Stimulated activated CD8-positive, alpha-beta memory T cell treated with anti-CD3 and anti-CD28 coated beads, Interleukin-7, amount 100 ng/mL, for 1 hour (primary cell): ENCODE results near the gene LAMC3.
"Not testable (repeated sequence)": the region's sequence is repeated elsewhere in the genome, so short reads cannot be mapped to it uniquely, and the experiment has no call there.

ENCODE experiments used
- DNase-seq, 2 donors: peaks; one replicate each; pipeline ENCODE4 v3.0.0-alpha.2; 2020; ENCODE audit warnings: low read depth in 2 of 2

The LAMC3 gene

DNA sequence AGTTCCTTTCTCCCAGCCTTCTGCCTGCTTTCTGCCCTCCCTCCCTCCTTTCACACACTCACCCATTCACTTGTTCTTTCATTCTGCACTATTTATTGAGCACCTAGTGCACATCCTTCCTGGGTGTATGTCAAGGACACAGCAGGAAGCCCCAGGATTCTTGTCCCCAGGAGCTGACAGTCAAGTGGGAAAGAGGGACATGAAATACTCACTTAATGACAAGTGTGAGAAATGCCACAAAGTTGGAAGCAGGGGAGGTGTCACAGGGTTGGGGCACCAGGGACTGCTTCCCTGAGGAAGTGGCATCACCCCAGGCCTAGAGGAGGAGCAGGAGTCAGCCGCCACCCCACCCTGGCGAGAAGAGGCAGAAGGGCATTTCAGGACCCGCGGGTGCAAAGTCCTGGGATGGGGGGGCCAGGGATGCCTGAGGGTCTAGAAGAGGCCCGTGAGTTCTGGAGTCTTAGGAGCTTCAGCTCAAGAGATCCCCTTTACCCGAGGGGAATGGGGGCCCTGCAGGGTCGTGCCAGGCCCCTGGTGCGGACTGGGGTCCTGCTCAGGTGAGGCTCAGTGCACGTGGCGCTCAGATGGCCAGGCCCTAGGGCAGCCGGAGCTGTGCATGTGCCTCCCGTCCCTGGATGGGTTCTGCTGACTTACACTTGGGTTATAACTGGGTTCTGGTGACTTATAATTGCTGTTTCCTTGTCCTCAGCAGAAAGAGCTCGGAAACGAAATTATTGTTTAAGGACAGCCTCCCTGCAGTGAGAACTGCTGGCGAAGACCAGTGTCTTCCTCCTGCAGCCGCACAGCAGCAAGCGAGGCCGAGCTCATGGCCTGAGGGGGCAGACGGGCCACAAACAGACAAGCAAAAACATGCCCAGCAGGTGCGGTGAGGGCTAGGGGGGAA is 16.9 kb upstream of the LAMC3 start:
- no peak for DNase-seq

DNA sequence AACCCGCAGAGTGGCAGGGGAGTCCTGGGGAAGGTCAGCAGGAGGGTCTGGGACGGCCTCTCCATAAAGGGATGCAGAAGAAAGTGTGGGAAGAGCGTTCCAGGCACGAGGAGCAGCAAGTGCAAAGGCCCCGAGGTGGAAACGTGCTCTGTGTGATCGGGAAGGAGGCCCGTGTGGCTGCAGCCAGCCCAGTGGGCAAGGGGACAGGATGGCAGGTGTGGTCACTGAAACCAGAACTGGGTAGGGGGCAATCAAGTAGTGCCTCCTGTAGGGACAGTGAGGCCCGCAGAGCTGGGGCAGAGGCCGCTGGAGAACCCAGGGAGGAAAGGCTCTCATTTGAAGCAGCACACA is 16.3 kb upstream of the LAMC3 start:
- no peak for DNase-seq

DNA sequence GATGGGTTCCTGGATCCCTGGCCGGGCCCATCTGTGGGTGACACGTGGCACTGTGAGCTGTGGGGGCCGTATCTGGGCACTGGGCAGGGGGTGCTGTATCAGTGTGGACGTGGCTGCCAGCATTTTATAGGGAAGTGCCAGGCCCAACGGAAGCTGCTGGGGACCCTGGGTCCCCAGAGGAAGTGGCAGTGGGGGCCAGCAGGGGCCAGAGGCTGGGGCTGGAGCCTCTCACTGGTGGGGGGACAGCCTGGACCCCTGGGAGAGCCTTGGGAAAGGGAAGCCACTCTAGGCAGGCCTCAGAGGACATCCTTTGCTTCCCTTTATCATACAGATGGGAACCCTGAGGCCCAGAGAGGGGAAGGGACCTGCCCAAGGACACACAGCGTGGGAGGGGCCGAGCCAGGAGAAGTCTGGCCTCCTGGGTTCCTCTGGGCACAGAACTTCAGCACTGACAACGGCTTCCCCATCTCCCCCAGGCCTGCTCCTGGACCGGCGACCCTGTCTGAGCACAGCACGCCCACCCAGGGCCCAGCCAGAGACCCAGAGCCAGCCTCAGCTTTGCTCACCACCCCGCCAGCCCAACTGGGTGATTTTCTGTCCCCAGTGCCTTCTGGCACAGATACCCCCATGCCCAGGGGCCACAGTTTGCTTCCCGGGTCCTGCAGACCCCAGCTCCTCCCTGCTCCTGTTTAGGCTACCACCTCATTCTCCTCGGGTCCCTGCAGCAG is 15.5 kb upstream of the LAMC3 start:
- no peak for DNase-seq

DNA sequence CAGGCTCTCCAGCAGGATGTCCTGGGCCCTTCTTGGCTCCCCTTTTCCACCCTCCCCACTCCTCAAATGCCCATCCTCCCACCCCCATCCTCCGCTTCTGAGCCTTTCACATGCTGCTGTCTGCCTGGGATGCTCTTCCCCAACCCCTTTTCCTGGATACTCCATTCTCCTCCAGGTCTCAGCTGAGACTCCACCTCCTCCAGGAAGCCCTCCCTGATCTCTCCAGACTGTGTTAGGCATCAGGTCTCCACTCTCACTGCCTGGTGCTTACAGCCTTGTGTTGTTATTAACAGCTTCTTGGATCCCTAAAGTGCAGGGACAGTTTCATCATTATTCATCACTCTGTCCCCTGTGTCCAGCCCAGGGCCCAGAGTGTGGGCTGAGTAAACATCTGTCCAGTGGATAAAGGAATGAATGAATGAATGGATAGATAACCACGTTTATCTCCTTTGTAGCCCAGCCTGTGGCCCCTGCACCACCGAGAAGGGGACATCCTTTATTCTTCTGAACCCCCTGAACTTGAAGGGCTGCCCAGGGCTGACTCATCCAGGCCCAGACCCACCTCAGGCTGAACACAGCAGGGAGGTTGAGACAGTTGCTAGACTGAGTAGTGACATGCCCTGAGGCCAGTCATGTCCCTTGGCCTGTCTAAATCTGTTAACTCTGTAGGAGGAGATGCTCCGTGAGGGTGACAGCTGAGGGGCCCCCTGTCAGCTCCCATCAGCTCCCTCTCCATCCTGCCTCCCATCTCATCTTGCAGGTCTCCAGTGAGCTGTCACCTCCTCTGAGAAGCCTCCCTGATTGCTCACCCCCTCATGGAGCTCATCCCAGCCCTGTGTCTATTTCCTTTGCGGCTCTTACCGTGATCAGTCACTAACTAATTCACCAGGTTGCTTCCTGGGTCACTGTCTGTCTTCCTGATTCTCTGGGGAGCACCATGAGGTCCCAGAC is 14.6 kb upstream of the LAMC3 start:
- DNase-seq: no peak

DNA sequence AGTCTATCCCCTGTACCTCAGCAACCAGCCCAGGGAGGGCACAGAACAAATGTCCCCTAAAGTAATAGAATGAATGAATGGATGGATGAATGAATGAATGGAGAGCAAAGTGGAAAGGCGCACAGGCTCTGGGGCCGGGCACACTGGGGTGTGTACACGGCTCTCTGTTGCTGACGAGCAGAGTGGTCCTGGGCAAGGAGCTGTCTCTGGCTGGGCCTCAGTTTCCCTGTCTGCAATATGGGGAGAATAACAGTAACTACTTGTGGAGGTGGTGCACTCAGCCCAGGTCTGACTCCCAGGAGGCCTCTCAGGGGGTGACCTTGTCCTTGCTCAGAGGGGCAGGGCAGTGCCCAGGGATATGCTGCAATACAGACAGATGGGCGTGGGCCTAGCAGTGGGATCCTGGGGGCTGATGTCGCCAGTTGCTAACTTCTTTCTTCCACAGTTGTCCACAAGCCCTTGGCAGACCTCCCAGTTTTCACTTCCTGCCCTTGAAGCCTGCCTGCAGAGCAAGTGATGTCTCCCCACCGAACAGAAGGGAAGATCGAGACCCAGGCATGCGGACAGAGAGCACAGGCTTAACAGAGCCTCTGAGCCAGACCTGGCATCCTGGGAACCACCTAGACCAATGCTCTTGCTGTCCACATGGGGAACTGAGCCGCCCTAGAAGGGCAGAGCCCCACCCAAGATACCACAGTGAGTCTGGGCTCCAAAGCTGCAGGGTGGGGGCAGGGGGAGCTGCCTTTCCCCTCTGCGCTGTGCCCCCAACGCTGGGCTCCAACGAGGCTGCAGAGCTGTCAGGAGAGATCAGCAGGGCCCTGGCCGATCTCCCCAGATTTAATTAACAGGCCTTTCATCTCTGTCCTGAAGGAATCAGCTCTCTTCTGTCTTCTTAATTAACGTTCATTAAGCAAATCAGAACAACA is 13.6 kb upstream of the LAMC3 start:
- no peak for DNase-seq

DNA sequence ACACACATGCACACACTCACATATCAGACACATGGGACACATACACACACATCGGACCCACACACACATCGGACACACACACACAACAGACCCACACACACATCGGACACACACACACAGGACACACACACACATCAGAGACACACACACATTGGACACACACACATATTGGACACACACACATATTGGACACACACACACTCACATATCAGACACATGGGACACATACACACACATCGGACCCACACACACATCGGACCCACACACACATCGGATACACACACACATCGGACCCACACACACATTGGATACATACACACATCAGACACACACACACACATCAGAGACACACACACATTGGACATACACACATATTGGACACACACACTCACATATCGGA is 12.8 kb upstream of the LAMC3 start:
- DNase-seq: no peak

DNA sequence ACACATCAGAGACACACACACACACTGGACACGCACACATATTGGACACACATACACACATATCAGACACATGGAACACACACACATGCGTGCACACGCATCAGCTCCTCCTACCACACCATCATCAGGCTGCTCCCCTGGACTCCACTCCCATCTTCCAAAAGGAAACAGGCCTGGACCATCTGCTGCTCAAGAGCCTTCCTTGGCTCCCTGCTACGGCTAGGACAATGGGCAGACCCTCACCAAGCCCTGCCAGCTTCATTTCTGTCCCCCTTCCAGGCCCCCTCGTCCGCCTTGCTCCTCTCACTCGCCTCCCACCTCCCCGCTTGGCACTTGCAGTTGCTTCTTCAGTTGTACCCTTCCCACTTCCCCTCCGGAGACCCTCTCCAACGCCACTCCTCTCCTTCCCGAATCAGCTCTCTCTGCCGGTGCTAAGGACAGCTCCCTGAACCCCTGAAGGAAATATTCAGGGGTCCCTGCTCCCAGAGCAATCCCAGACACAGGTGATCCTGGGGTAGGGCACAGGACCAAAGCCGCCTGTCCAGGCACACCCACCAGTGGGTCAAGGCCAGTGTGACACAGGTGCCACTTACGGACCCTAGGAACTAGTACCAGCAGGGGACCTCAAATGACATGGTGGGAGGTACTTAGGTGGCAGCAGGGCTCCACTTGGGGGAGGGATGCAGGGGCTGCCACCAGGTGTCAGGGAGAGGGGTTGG is 12.1 kb upstream of the LAMC3 start:
- no peak for DNase-seq

DNA sequence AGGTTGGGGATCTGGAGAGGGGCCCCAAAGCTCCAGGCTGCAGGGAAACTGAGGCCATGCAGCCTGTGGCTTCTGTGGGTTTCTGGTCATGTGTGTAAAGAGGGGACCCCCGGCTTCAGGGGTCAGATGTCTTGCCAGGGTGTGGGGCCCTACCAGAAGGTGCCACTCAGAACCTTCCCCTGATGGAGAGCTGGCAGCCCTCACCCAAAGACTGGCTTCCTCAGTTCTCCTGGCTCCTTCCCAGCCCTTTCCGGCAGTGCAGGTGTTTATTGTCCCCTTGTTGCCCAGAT is 11.6 kb upstream of the LAMC3 start:
- DNase-seq: no peak

DNA sequence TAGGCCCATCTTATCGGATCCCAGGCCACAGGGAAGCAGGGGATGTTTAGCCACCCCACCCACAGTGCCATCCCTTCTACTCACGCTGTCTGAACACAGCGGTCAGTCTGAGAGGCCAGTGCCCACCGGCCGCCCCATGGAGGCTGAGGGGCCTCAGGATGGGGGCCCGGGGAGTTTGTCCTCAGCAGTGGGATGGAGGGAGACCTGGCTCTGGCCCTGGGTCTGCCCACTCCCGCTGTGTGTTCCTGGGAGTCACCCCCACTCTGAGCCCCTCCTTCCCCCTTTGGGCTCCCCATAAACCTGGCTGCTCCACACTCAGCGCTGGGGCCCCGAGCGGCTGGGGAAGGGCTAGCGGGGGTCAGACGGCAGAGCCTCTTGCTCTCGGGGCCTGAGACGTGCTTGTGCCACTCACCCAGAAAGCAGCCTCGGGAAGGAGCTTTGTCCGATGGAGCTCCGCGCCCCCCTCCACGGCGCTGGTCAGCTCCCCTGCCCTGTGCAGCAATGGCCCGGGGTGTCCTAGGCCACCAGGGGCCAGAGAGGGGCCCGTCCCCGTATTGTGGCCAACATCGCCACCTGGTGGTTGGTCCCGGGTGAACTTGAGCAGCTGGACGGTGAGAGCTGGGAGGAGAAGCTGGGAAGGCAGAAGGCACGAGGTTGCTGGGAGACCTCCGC is 10.9 kb upstream of the LAMC3 start:
- DNase-seq: no peak

DNA sequence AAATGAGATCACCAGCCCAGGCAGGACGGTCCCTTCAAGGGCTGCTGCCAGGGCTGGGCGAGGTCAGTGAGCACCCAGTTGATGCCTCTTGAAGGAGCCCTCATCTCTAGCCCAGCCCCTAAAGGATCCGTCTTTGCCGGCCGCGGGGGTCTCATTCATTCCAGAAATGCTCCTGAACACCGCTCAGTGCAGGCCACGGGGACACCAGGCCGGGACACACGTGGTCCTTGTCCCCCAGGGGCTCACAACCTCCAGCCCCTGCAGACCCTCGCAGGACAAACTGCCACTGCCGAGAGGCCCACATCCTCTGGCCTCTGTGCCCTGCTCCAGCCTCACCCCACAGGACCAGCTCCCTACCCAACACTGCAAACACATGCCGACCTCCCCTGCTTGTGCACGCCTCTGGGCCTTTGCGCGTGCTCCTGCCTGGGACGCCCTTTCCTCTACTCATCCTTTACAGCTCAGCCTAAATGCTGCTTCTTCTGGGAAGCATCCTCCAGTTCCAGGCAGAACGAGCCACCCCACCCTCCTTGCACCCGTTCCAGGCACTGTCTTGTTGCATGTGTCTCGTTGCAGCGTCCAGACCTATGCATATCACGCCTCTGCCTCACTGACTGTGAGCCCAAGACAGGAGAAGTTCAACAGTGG is 10.3 kb upstream of the LAMC3 start:
- DNase-seq: no peak

DNA sequence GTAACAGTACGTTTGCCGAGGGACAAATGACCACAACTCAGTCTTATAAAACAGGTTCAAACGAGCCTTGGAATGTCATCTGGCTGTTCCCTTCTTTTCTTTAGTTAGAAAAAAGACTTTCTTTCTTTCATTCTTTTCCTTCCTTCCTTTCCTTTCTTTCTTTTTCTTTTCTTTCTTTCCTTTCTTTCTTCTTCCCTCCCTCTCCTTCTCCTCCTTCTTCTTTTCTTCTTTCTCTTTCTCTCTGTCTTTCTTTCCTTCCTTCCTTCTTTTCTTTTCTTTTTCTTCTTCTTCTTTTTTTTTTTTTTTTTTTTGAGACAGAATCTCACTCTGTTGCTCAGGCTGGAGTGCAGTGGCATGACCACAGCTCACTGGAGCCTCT is 9.7 kb upstream of the LAMC3 start:
- DNase-seq: no peak

DNA sequence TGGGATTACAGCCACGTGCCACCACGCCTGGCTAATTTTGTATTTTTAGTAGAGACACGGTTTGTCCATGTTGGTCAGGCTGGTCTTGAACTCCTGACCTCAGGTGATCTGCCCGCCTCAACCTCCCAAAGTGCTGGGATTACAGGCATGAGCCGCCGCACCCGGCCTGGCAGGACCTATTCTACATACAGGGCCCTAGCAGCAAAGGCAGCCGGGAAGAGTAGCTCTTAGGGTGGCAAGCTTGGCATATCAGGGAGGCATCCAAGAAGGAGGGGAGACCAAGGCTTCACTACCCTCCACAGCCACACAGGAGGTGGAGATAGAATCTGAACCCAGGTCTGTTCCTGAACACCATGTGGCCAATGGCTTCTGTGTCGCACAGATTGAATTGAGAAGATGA is 8.4 kb upstream of the LAMC3 start:
- DNase-seq: not testable (repeated sequence)

DNA sequence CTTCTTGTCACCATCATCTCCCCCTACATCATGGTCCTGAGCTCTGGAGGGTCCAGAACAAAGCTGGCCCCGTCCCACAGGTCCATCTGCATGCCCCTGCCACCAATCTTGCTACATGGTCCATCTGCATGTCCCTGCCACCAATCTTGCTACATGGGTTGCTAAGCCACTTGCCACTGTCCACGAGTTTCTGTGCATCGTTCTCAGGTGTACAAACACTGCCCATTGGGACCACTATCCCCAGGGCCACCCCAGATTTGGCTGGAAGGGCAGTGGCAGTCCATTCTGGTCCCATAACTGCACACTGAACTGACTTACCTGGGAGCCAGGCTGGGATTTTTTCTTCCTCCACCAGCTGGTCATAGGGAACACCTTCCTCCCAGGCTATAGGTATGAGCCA is 8.0 kb upstream of the LAMC3 start:
- no peak for DNase-seq

DNA sequence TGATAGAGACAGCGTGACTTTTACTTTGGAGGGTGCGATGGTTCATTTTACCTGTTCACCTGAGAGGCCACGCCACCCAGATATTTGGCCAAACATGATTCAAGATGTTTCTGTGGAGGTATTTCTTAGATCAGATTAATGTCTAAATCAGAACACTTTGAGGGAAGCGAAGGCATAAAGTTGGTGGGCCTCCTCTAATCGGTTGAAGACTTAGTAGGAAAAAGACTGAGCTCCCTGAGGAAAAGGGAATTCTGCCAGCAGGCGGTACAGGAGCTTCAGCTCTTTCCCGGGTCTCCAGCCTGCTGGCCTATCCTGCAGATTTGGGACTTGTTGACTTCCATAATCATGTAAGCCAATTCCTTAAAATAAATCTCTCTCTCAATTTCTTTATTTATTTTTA is 7.0 kb upstream of the LAMC3 start:
- no peak for DNase-seq

DNA sequence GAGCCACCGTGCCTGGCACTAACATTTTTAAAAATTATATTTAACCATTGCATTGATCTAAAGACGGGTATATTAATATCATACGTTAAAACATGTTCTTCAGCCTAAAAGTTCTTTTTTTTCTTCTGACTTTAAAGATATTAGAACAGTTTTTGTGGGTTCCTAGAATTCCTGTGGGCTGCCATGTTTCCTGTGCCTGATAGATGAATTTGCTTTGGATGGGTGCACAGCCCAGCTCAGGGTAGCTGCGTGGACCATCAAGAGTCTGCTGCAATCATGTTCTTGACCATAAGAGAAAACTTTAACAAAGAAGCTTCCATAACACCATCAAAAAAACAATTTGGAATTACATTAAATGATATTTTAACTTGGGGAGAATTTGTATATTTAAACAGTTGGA is 2.4 kb upstream of the LAMC3 start:
- no peak for DNase-seq

DNA sequence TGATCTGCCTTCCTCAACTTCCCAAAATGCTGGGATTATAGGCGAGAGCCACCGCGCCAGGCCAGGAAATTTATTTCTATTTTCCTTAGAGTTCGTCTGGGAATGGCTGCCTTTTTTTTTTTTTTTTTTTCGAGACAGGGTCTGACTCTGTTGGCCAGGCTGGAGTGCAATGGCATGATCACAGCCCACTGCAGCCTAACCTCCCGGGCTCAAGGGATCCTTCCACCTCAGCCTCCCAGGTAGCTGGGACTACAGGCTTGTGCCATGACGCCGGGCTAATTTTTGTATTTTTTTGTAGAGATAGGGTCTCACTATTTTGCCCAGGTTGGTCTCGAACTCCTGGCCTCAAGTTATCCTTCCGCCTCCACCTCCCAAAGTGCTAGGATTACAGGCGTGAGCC is 888 bp upstream of the LAMC3 start:
- DNase-seq: no peak

DNA sequence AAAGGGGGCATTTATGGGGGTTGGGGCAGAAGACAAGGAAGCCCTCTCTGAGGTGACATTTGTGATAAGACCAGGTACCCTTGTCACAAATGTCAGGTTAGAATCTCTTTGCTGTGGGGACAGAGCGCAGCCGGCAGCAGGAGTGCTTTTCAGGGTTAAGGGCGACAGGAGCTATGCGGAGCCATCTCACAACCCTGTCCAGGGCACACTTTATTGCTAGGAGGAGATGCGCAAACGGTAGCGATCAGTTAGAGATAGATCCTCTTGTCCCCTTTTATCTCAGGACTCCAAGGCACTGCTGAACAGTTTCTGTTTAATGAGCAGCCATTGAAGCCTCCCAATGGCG is 438 bp upstream of the LAMC3 start:
- no peak for DNase-seq

DNA sequence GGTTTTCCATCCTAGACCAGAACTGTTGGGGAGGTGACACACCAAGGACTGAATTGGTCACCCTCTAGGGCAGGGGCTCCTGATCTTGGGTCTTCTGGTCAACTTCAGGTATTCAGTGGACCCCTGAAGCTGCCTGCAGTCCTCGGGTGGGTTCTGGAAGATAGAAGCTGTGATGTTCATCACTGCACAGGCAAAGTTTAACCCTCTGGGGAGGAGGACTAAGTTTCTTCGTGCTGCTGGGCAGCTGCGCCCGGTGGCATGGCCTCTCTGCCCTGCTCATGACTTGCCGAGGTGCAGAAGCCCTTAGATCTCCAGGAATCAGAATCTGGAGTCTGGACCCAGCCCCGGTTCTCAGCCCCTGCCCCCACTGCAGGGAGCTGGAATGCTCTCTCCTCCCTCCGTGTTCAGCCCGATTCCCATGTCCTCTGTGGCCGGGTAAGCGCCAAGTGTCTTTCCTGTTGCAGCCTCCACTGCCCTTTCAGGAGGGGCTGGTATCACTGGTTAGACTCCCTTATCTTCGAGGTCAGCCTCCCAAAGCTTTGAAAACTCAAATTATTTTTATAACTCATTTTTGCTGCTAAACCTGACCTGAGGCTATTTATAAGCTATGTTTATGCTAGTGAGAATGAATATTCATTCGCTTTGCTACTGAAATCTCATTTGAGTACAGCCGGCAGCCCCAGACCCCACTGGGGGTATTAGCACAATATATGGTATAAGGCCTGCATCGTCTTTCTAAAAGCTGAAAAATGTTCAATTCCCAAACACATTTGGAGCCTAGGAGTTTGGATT is 1.7 kb downstream of the LAMC3 start:
- DNase-seq: no peak
